GM18861 (cell line): ENCODE results near the gene ARHGEF5.
"Not testable (repeated sequence)": the region's sequence is repeated elsewhere in the genome, so short reads cannot be mapped to it uniquely, and the experiment has no call there.

Experiments
- ATAC-seq: cut with Tn5 transposase; IDR thresholded peaks from one replicate; pipeline ENCODE4 v1.9.1; 2021; ENCODE audit not compliant: unreplicated experiment

ARHGEF5 gene

DNA sequence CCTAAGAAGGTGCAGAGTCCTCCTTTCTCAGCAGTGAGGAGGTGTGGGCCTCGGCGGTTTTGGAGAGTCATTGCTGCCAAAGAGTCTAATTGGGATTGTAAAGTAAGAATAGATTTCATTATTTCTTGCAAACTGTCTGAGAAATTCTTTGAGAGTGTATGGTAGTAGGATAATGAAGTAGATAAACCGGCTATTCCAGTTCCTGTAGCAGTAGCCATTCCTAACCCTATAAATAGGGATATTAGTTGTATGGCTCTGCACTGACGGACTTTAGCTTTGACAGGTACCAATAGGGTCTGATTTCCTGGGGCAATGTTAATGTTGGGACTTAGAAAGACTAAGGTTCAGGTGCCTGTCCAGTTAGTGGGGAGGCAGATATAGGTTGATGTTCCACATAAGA, 63.7 kb downstream of the ARHGEF5 start:
- ATAC-seq = not testable (repeated sequence)

DNA sequence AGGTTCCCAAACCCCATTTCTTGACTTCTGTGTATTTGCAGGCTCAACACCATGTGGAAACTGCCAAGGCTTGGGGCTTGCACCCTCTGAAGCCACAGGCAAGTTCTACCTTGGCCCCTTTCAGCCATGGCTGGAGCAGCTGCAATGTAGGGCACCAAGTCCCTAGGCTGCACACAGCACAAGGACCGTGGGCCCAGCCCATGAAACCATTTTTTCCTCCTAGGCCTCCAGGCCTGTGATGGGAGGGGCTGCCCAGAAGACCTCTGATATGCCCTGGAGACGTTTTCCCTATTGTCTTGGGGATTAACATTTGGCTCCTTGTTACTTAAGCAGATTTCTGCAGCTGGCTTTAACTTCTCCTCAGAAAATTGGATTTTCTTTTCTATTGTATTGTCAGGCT, 72.3 kb downstream of the ARHGEF5 start:
- not testable (repeated sequence) for ATAC-seq

DNA sequence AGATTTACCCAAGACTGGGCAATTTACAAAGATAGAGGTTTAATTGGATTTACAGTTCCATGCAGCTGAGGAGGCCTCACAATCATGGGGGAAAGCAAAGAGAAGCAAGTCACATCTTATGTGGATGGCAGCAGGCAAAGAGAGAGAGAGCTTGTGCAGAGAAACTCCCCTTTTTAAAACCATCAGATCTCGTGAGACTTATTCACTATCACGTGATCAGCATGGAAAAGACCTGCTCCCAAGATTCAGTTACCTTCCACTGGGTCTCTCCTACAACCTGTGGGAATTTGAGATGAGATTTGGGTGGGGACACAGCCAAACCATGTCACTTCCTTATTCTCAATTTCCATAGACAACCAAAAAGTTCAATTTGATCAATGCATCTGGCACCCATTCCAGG, 73.2 kb downstream of the ARHGEF5 start:
- no peak for ATAC-seq
